ENCODE results near the gene NR1D1. TPM values are rescaled to one million over a fixed set of nuclear protein-coding genes. Genes with fewer than 3 reads are reported as not detected.
A peak's percentile ranks its signal among the peaks of the same experiment; 100 is the strongest.

Gene NR1D1
- total and polyA plus RNA-seq, 2 of the 13 experiments (the other 11 are each of a cell fraction or from before 2014, with no cell fraction given): 2.1 to 2.7 TPM

GRCh38 chr17:40122999-40123810, 22.8 kb upstream of the NR1D1 start (continued):
- TF ChIP-seq PRDM15 (CRISPR knock-in tag; IDR thresholded peaks at IDR 0.05) (no peak), ZBTB38 (CRISPR knock-in tag; IDR thresholded peaks at IDR 0.05) (0 out of 2 replicates have a peak, but pooled peaks have one; percentile 42), ZNF609 (CRISPR knock-in tag; IDR thresholded peaks at IDR 0.05; ENCODE audit: borderline replicate concordance) (no peak), GRHL1 (CRISPR knock-in tag; conservative IDR thresholded peaks at IDR 0.05) (no peak), MEIS1 (CRISPR knock-in tag; IDR thresholded peaks at IDR 0.05; ENCODE audit: borderline replicate concordance) (no peak; the same call in 1 of the 2 replicates), E2F1 (CRISPR knock-in tag; IDR thresholded peaks at IDR 0.05) (no peak), NR2F2 (IDR thresholded peaks at IDR 0.05; ENCODE audit: borderline replicate concordance, low read depth) (peak; percentile 67), ZNF674 (CRISPR knock-in tag; IDR thresholded peaks at IDR 0.05; ENCODE audit: low read depth) (no peak), CBX1 (IDR thresholded peaks at IDR 0.05; ENCODE audit: low read depth) (peak; percentile 30), AHR (CRISPR knock-in tag; IDR thresholded peaks at IDR 0.05) (no peak), HDAC2 (CRISPR knock-in tag; IDR thresholded peaks at IDR 0.05) (no peak; the same call in 1 of the 2 replicates), ATRX (CRISPR knock-in tag; IDR thresholded peaks at IDR 0.05; ENCODE audit: borderline replicate concordance) (no peak), RXRB (CRISPR knock-in tag; IDR thresholded peaks at IDR 0.05; ENCODE audit: borderline replicate concordance) (0 out of 2 replicates have a peak, but pooled peaks have one; percentile 16), SMAD9 (CRISPR knock-in tag; IDR thresholded peaks at IDR 0.05) (no peak), EEA1 (CRISPR knock-in tag; IDR thresholded peaks at IDR 0.05; ENCODE audit: borderline replicate concordance) (no peak), FOXK2 (IDR thresholded peaks at IDR 0.05) (0 out of 2 replicates have a peak, but pooled peaks have one; percentile 42)
